HG03139 (cell line): ENCODE data around the gene CORO6.

Source experiments
- ATAC-seq: cut with Tn5 transposase; IDR thresholded peaks from one replicate; pipeline ENCODE4 v1.9.1; 2021; ENCODE audit not compliant: unreplicated experiment

Gene CORO6

DNA sequence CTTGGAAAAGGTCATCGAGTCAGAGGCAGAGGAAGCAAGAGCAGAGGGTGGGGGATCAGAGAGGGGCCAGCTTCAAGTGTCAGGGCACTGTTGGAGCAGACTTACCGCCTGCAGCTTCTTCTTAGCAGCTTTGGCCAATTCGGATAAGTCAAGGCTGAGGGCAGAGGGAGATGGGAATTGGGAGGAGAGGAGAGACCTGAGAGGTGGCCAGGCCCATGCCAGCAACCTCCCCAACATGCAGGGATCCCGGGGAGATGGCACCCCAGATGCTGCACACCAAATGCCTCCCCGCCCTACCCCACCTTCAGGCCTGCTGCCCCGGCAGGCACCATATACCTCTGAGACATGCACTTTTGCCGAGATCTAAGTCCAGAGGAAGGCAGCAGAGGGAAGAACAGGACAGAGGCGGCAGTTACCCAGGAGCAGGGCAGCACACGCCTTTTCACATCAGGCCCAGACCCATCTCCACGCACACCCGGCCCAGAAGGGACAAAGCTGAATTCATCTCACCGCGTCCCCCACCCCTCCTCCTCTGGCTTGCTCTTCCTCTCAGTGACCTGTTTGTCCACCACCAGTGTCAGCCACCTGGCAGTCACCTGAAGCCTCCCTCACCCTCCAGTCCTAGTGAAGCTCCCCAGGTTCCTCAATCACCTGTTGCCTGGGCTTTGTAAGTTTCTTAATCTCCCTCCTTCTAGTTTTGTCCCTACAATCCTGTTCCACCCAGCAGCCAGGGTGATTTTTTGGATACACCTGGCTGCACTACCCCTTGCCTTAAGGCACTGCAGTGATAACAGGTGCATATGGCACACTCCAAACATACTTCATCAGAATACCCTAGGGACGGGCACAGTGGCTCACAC, 43.9 kb downstream of the CORO6 start:
- ATAC-seq, result no peak

DNA sequence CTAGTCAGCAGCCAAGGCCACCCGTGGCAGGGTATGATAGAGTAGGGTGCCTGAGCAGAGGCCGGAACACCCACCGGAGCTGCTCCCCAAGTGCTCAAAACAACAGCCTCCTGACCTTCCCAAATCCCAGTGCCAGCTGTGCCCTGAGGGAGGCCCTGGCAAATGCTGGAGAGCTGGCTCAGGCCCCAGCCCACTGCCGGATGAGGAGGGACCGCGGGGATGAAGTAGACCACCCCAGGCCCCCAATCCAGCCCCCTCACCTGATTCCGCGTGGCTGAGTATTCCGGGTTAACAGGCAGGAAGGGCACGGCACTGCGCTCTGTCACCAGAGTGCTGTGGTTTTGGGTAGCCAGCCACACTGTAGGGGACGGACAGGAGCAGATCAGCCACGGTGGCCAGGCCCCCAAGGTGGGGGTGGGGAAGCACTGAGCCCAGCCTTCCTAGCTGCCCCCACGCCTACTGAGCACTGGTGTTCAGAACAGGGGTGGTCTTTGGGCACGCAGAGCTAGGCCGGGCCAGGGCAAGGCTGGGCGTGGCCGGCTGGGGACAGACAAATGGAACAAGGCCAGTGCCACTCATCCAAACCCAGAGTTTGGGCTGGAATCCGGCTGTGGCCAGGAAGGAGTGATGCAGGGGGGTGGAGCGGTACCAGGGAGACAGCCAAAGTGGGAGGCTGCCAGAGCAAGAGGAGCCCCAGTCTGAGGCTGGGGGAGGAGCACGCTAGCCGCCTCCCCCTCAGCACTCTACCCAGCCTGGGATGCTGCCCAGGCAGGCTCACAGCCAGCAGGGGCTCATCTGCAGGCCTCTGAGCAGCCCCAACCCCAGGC, 45.1 kb downstream of the CORO6 start:
- ATAC-seq, result no peak

DNA sequence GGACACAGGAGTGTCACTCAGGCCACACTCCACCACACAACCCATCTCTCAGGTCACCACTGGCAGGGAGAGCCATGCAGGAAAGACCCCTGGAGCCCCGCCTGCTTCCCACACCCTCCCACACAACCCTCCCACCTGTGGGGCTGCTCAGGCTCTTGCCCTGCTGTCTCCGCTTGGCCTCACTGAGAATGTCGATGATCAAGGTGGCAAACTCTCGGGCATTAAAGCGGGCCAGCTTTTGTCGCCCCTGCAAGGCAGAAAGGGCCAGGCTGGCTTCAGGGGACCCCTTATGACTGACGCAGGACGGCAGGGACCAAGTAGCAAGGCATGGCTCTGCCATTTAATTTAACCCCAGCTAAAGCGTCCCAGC, 45.7 kb downstream of the CORO6 start:
- ATAC-seq, result no peak

DNA sequence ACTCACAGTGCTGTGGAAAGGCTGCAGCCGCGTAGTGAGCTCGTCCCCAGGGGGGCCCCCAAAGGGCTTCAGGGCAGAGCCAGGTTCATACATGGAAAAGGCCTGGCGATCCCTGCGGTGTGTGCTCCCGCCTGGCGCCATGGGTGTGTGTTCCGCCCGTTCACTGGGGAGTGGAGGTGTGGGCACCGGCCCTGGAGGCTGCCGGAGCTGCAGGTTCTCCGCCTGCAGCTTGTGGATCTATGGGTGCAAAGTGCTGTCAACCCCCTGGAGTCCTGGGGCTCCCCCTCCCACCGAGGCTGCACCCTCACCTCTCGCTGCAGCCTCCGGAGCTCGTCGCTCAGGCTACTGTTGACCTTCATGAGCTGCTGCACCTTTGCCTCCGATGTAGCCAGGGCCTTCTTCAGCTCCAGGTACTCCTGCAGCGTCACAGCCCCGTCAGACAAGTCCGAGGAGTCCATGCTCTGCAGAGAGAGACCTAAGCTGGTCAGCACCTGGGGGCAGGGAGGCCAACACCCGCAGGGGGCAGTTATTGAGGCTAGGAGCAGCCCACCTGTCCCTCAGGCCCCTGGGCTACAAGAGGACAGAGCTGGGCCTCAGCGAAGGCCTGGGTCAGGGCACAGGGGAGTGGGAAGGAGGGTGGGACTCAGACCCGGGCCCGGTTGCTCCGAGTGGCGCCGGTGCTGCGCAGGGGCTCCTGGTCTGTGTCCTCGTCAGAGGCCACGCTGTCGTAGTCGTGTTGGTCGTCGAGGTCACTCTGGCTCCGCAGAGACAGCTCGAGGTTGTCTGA, 46.3 kb downstream of the CORO6 start:
- ATAC-seq, result no peak

DNA sequence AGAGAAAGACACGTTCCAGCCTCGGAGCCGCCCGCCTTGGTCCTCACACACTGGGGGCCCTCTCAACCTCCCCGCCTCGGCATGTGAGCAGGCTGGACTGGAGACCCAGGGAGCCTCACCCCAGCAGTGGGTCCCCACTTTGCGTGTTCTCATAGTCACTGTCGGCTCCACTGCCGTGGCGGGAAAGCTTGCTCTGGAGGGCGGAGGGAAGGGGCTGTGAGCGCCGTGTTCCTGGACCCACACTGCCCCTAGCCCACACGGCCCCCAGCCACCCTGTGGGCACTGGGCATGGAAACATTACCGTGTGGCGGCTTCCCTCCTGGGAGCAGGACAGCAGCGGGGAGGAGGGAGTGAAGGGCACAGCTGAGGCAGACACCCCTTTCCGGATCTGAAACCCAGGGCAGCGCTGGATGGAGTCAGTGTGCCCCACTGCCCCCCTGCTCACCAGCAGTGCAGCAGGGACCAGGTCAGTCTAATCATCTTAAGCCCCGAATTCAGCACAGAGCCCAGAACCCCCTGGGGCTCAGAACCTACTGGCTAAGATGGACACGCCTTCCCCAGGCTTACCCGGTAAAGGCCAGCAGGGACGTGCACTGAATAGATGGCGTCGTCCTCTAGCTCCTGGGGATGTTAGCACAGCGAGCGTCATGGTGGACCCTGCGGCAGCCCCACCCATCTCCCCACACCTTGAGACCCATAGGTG, 47.0 kb downstream of the CORO6 start:
- no peak for ATAC-seq

DNA sequence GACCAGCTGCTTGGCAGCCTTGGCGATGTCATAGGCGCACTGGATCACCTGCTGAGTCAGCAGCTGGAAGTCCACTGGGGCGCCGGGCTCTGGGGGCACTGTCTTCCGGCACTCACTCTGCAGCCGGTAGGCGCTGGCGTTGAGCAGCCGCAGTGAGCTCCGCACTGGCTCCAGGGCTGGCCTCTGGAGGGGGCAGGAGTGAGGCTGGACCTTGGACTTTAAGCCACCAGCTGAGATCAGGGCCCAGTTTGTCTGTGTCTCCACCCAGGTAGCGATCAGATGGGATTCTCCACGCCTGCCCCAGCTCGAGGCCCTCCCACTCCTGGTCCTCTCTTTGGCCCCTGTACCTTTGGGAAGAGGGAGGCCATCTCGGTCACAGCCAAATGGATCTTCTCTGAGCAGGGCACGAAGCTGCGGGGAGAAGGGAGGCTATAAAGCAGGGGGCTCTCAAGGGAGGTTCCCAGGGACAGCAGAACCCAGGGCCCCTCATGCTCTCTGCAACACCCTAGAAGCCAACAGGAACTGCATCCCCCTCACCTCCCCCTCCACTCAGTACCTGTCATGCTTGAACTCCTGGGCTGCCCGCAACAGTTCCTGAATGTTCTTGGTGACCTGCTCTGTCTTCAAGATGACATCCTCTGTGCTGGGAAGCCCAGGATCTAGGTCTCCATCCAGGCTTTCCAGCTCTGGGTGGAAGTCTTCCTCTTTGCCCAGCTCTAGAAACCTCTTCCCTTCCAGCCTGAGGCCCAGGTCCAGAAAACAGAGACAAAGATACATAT, 47.8 kb downstream of the CORO6 start:
- ATAC-seq, result no peak

DNA sequence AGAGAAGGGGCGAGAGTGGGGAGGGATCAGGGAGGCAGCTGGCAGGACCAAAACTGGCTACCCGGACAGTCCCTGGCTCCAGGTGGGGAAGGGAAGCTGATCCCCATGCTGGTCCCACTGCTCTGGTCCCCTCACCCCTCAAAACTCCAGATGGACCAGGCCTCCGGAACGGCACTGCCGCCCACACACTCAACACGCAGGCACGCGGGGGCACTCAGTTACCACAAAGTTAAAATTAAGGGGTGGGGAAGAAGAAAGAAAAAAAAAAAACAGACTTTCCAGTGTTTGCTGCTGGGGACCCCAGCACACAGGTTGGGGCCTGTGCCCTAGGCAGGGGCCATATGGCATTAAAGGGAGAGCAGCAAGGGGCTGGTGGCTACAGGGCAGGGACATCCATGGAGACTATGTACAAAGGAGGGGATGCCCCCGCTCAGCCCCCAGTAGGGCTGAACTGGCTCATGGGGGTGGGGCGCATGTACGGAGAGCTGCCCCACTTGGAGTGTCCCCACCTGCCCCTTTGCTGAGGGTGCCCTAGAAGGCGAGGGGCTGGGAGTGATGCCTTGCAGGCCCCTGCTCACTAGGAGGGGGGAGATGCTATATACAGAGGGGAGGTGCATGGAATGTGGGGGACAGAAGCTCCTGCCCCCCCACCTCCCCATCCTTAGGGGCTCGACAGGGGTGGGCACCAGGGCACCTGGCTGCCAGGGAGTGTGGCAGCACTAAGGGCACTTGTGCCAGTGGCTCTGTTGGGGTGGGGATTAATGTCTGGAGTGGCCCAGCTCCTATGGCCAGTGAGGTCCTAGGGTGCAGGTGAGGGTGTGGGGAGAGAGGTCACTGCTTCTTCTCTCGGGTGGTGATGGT, 48.6 kb downstream of the CORO6 start:
- no peak for ATAC-seq

DNA sequence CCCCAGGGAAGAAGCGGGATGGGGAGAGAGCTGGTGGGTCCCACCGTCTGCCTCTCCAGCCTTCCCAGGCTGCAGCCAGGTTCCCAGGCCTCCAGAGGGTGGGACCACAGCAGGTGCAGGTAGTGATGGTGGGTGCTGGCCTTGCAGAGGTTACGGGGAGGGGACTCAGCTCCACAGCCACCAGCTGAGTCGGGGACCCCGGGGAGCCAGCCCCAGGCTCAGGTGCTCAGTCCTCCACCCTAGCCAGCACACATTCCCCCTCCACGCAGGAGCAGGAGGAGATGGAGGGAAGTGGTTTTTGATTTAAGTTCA, 49.2 kb downstream of the CORO6 start:
- no peak for ATAC-seq

DNA sequence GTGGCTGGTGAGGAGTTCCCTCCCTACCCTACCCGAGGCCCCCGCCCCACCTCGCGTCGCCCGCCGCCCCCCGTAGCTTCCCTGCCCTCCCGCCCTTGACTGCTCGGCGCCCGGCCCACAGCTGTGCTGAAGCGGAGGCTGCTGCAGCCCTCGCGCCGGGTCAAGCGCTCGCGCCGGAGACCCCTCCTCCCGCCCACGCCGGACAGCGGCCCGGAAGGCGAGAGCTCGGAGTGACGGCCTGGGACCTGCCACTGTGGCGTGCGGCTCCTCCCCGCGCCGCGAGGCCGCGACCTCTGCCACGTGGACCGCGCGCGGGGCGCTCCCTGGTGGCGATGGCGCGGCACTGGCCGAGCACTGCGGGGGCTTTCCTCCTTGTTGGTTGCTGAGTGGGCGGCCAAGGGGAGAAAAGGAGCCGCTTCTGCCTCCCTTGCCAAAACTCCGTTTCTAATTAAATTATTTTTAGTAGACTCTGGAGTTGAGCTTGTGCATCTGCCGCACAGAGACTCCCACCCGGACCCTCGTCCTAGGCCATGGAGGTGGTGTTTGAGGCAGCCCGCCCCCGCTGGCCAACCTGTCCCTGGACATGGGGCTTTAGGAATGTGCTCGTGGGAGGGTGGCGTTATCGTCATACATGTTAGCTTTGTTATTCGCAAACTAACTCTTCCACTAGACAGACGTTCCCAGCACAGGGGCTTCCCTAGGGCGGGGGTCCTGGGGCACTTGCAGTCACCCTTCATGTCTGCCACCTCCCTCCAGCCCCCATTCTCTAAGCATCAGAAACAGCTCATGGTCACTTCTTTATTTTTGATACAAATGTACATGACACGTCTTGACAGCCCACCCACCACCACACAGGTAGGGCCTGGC, 49.8 kb downstream of the CORO6 start:
- ATAC-seq, result no peak

DNA sequence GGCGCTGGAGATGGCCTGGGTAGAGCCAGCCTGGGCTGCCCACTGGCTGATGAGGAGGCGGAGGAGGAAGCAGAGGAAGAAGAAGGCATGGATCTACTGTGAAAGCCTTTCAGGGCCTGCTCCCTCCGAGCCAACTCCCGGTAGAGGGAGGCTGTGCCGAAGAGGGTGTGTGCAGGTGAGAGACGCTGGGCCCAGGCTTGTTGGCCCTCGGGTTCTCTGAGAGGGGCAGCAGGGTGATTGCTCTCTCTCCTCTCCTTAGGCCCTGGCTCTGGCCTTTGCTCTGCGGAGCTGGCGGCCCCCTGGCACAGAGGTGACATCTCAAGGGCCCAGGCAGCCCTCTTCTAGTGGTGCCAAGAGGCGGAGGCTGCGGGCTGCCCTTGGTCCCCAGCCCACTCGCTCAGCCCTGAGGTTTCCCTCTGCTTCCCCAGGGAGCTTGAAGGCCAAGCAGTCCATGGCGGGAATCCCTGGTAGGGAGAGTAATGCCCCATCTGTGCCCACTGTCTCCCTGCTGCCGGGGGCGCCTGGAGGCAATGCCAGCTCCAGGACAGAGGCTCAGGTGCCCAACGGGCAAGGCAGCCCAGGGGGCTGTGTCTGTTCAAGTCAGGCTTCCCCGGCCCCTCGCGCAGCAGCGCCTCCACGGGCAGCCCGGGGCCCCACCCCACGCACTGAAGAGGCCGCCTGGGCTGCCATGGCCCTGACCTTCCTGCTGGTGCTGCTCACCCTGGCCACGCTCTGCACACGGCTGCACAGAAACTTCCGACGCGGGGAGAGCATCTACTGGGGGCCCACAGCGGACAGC, 50.6 kb downstream of the CORO6 start:
- ATAC-seq, result no peak

DNA sequence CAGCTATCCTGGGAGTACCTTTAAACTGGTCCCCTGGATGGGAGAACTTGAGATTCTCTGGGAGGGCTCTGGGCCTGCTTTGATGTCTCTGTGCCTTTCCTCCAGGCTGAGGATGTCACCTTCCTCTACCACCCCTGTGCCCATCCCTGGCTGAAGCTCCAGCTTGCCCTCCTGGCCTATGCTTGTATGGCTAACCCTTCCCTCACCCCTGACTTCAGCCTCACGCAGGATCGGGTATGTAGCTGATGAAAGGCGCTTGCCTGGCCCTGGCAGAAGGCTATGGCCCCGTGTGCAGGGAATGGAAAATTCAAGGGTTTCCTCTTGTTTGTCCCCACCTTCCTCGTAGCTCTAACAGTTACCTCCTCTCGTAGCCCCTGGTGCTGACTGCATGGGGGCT, 51.2 kb downstream of the CORO6 start:
- ATAC-seq, result no peak

DNA sequence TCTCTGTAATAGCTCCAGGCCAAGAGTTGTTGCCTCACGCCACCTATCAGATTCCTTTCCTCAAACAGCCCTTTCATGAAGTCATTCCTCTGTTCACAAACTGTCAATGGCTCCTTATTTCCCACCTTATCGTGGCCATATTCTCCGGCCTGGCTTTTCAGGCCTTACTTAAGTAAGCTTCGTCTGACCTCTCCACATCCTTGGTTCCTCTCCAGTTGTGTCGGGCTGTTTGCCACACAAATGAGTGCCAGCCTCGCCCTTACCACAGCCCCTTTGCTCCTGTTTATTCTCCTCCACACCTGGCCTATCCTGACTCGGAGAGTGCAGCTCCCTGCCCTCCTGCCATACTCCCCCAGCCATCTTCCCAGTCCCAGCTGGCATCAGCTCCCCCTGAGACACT, 52.2 kb downstream of the CORO6 start:
- no peak for ATAC-seq

DNA sequence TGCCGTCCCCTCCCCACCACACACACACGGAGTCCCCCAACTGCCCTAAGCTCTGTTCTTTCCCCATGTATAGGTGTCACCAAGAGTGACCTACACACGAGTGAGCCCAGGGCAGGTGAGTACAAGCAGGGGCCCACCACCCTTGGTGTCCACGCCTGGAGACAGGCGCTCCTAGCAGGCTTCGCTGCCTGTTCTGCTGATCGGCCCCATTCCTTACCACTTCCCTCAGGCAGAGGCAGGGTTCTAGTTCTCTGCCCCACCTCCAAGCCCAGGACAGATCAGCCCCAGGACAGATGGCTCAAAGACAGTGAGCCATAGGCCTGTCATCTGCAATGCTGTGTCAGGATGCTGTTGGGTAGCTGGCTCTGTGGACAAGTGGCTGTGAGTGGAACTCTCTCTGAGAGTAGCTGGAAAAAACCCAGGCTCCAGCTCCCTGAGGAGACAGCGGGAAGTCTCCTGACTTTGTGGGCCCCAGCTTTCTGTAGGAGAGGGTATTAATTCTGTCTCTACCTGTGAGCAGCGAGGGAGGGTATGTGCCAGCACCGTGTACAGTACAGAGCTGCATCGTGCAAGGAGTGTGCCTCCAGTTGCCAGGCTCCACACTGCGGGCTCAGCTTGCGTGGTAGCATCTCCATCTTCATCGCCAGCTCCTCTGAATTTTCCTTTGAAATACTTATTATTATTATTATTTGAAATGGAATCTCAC, 53.3 kb downstream of the CORO6 start:
- ATAC-seq, result no peak

DNA sequence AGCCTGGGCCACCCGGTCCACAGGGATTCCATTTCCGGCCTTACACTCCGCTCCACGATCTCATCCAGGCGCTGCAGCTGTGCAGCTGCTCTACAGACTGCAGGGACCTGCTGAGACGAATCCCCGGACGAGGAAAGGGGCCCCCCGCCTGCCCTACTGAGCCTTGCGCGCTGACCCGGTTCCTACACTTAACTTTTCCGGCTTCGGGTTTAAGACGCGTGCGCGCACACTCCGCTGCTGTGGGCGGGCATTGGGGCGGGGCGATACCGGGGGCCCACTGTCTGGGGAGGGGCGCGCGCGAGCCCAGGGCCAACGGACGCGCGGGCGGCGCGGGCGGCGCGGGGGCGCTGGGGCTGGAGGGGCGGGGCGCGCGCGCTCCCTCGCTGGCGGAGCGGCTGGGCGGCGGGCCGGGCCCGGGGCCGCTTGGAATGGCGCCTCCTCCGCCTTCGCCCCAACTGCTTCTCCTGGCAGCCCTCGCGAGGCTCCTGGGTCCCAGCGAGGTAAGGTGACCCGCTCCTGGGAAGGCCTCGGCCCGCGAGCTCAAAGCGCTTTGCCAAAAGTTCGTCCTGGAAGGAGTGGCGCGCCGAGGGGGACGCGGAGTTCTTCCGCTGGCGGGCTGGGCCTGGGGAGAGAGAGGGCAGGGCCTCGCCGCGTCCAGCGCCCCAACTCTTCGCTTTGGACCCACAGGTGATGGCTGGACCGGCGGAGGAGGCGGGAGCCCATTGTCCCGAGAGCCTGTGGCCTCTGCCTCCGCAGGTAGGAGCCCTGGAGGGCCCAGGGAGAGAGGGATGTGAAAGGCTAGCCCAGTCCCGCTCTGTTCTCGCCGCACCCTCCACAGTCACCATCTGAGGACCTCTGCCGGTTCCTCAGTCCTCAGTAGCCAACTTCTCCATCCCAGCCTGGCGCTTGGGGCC, 54.1 kb downstream of the CORO6 start, which contains the start of gene TP53I13:
TSS of gene TP53I13 (plus strand) at position 371 of the 914 bp plus-strand sequence. CDS start at position 429, 58 bp downstream.
- no peak for ATAC-seq

DNA sequence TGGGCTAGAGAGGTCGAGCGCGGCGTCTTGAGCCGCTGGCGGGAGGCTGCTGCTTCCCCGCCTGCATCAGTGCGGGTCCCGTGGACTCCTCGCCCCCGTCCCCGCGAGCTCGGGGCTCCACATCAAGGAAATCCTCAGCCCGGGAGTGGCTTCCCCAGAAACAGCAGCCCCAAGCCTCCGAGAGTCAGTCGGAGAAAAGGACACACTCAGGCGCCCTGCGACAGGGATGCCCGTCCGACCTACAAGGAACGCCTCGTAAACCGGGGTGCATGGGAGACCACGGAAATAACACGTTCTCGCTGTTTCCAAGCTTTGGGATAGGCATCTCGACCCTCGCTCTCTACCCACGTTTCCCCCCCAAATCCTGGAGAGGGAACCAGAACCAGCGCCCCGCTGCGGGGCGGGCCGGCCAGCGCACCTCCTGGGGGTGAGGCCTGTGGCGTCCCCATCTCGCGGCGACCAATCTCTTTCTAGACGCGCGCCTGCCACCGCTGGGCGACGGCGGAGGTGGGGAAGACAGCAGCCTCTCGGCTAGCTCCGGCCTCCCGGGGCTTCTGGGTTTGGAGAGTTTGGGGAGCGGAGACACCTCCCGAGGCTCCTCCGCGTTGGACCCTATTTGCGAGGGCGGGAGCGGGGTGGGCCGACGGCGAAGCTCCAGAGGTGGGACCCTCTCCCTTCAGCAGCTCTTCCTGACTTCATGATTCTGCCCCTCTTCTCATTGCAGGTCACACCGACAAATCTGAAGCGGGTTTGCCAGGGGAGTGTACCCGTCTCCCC, 55.0 kb downstream of the CORO6 start:
- ATAC-seq, result no peak
